Uterus (tissue), 4 donors: ENCODE data around the gene GNS. TPM values are rescaled to one million over a fixed set of nuclear protein-coding genes. Genes with fewer than 3 reads are reported as not detected.

Experiments
- DNase-seq, 2 donors: peaks; one replicate each; pipeline ENCODE4 v3.0.0-alpha.2; 2019 to 2020
- H3K27ac ChIP-seq, 2 donors: fragments of 200-600 bp; sonication (generic); 1 replicate in 1 of 2; 2 replicates in 1 of 2; pipeline ENCODE4 v1.5.1; 2016 to 2018
- H3K27me3 ChIP-seq, 2 donors: fragments of 200-600 bp; sonication (generic); one replicate each; pipeline ENCODE4 v1.5.1; 2018 to 2019; ENCODE audit warnings: control low read depth in 1 of 2
- H3K36me3 ChIP-seq, 2 donors: fragments of 200-600 bp; sonication (generic); one replicate each; pipeline ENCODE4 v1.5.1; 2019; ENCODE audit warnings: control low read depth in 1 of 2
- H3K4me1 ChIP-seq, 2 donors: fragments of 200-600 bp; sonication (generic); one replicate each; pipeline ENCODE4 v1.5.1; 2018 to 2019; ENCODE audit warnings: control low read depth in 1 of 2
- H3K4me3 ChIP-seq, 2 donors: fragments of 200-600 bp; sonication (generic); 1 replicate in 1 of 2; 2 replicates in 1 of 2; pipeline ENCODE4 v1.5.1; 2018 to 2019; ENCODE audit warnings: mild to moderate bottlenecking in 1 of 2
- H3K9me3 ChIP-seq, 2 donors: fragments of 200-600 bp; sonication (generic); one replicate each; pipeline ENCODE4 v1.5.1; 2019; ENCODE audit warnings: control low read depth in 1 of 2
- CTCF ChIP-seq, 4 experiments: fragments of 200-600 bp in 2 of 4; fragments of 450-650 bp in 2 of 4; sonication (generic) in 2 of 4; IDR thresholded peaks; one replicate each; pipeline ENCODE4 v1.5.1; 2016 to 2019; ENCODE audit warnings: antibody characterized with exemption in 4 of 4, mild to moderate bottlenecking in 2 of 4, moderate library complexity in 1 of 4
- POLR2A ChIP-seq, 2 donors: fragments of 450-650 bp; IDR thresholded peaks; one replicate each; pipeline ENCODE4 v1.6.1; 2016; ENCODE audit warnings: antibody characterized with exemption in 2 of 2, mild to moderate bottlenecking in 1 of 2, moderate library complexity in 1 of 2
- intact Hi-C: fragments of 100-400 bp; cut with DNase I; formaldehyde crosslinking; loops from one replicate; pipeline ENCODE4 v1.15.1; 2023; ENCODE audit warnings: low total_unique reads
- total RNA-seq, 4 donors: library from RNA; depleted of rRNA in 3 of 4; stranded (reverse); fragments of >200 nt in 3 of 4; gene quantifications; one replicate each; pipeline versions ENCODE4 v1.1.0 to v1.2.4, GENCODE V29; 2014 to 2023
- donor health status: DM: yes; HTN: yes; CAD: no.

GNS gene
- total RNA-seq, 4 donors from 2014 or later: 71.5 to 148 (median 116) TPM

GRCh38 chr12:64767495-64767894, 8.3 kb upstream of the GNS start:
- no peak for DNase-seq
- no peaks in the 10 kb centered on the region for H3K36me3 ChIP-seq
- H3K27ac ChIP-seq: no peak overlapping the region
- no peaks in the 10 kb centered on the region for H3K27me3 ChIP-seq
- no peak for TF ChIP-seq POLR2A (IDR thresholded peaks at IDR 0.05)
- TF ChIP-seq CTCF (IDR thresholded peaks at IDR 0.05): no peak
- H3K4me3 ChIP-seq: no peak overlapping the region
- intact Hi-C loops: no loop called here
- H3K9me3 ChIP-seq: no peaks in the 10 kb centered on the region
- H3K4me1 ChIP-seq: no peaks in the 10 kb centered on the region

GRCh38 chr12:64760808-64761573, 1.8 kb upstream of the GNS start:
- no peak overlapping the region for H3K27ac ChIP-seq
- TF ChIP-seq CTCF (IDR thresholded peaks at IDR 0.05) (no peak), POLR2A (IDR thresholded peaks at IDR 0.05) (no peak)
- intact Hi-C loops: no loop called here
- H3K9me3 ChIP-seq: no peaks in the 10 kb centered on the region
- H3K4me1 ChIP-seq: no peaks in the 10 kb centered on the region
- H3K4me3 ChIP-seq: no peak overlapping the region
- no peak for DNase-seq
- no peaks in the 10 kb centered on the region for H3K27me3 ChIP-seq
- no peaks in the 10 kb centered on the region for H3K36me3 ChIP-seq

GRCh38 chr12:64757771-64758170, 1.4 kb downstream of the GNS start:
- no peaks in the 10 kb centered on the region for H3K4me1 ChIP-seq
- no peak for TF ChIP-seq POLR2A (IDR thresholded peaks at IDR 0.05)
- no peak for TF ChIP-seq CTCF (IDR thresholded peaks at IDR 0.05)
- no peak for DNase-seq
- H3K27me3 ChIP-seq: no peaks in the 10 kb centered on the region
- H3K9me3 ChIP-seq: no peaks in the 10 kb centered on the region
- intact Hi-C loops: no loop called here
- H3K27ac ChIP-seq: peak overlapping the region in 1 of 2 donors; percentile 44
- H3K36me3 ChIP-seq: no peaks in the 10 kb centered on the region
- H3K4me3 ChIP-seq: peak overlapping the region in 1 of 2 donors; percentile 95

GRCh38 chr12:64756376-64756775, 2.8 kb downstream of the GNS start:
- no peaks in the 10 kb centered on the region for H3K4me1 ChIP-seq
- intact Hi-C loops: no loop called here
- H3K36me3 ChIP-seq: no peaks in the 10 kb centered on the region
- H3K4me3 ChIP-seq: no peak overlapping the region
- H3K27me3 ChIP-seq: no peaks in the 10 kb centered on the region
- H3K27ac ChIP-seq: no peak overlapping the region
- DNase-seq: no peak
- TF ChIP-seq CTCF (IDR thresholded peaks at IDR 0.05) (no peak), POLR2A (IDR thresholded peaks at IDR 0.05) (no peak)
- H3K9me3 ChIP-seq: no peaks in the 10 kb centered on the region

GRCh38 chr12:64753427-64753826, 5.8 kb downstream of the GNS start:
- no peak overlapping the region for H3K4me3 ChIP-seq
- H3K27ac ChIP-seq: peak overlapping the region in 1 of 2 donors; percentile 25
- no peaks in the 10 kb centered on the region for H3K9me3 ChIP-seq
- H3K27me3 ChIP-seq: no peaks in the 10 kb centered on the region
- H3K4me1 ChIP-seq: no peaks in the 10 kb centered on the region
- TF ChIP-seq POLR2A (IDR thresholded peaks at IDR 0.05) (no peak), CTCF (IDR thresholded peaks at IDR 0.05) (no peak)
- no peaks in the 10 kb centered on the region for H3K36me3 ChIP-seq
- intact Hi-C loops: no loop called here
- DNase-seq: no peak
